GM18511 (cell line): Measurements from ENCODE around the gene GNB2.
A peak's percentile ranks its signal among the peaks of the same experiment; 100 is the strongest.
"Not testable (repeated sequence)": the region's sequence is repeated elsewhere in the genome, so short reads cannot be mapped to it uniquely, and the experiment has no call there.

Source experiments
- ATAC-seq: cut with Tn5 transposase; IDR thresholded peaks from one replicate; pipeline ENCODE4 v1.9.1; 2021; ENCODE audit warnings: mild to moderate bottlenecking, moderate library complexity; ENCODE audit not compliant: unreplicated experiment

GNB2 gene

DNA sequence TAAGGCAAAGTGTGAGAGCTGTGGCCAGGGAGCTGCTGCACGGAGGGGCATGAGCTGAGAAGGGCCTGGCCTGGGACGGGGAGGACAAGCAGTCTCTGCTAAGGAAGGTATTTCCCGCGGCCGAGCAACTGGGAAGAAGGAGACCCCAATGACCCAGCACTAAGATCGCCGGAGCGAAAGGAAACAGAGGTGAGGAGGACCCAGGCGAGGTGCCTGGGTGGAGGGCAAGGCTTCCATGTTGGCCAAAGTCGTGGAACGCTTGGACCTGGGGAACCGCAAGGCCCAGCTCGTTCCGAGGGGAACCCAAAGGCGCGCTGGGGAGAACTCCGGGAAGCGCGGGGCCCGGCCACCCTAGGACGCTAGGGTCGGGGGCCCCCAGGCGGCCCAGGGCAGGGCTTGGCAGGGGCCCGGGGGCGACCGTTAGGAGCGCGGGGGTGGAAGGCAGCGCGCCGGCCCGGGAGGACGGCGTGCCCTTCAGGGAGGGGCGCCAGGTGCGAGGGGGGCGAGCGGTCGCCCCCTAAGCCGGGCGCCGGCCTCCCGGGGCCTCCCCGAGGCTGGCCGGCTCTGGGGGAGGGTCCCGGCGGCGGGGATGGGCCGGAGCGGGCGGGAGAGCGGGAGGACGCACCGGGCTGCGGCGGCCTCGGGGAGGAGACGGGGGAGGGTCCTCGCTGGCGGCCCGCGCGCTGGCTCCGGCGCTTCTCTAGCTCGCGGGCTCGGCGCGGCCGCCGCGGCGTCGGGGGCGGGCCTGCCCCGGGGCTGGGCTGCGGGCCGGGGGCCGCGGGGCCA is 20.0 kb downstream of the GNB2 start:
- peak; percentile 20 for ATAC-seq

DNA sequence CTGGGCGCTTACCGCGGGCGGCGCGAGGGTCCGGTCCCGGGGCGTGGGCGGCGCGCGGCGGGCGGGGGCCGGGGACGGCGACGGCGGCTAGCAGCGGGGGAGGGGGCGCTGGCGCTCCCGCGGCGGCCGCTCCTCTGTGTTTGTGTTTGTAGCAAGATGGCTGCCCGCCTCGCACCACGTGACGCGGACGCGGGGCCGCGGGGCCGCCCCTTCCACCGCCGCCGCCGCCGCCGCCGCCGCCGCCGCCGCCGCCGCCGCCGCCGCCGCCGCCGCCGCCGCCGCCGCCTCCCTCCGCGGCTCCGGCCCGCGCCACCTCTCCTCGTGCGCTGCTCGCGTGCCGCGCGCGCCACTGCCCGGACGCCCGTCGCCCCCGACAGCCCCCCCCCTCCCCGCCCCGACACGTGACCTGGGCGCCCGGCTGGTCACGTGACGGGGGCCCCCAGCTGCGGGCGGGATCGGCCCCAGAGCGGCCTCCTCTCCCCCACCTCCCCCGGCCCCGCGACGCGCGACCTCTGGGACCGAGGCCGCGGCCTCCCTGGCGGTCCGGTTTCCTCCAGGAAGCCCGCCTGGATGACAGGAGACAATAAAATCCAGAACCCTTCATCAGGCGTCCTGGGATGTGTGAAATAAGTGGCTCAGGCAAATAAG is 20.7 kb downstream of the GNB2 start, which contains the start of gene GIGYF1:
Gene GIGYF1, minus strand, starts transcription at position 153 of the 648 bp plus-strand sequence. CDS start 6,012 bp downstream, outside the sequence.
- peak; percentile 48 for ATAC-seq

- ATAC-seq: no peak
Measured at GRCh38 chr7:100696123-100696521, 22.6 kb downstream of the GNB2 start.

DNA sequence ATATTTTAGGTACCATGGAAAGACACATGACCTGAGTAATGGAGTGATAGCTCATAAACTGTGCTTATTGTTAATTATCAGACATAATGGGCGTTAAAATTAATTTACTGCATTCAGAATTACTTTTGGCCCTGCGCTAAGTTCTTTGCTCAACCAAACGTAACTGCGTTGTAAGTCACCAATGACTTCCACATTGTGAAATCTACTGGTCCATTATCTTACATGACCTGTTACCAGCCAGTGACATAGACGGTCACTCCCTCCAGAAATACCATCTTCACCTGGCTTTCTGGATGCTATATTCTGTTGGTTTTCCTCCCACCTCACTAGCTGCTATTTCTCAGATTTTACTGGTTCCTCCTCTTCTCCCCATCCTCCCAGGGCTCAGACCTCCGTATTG is 25.5 kb downstream of the GNB2 start:
- no peak for ATAC-seq

DNA sequence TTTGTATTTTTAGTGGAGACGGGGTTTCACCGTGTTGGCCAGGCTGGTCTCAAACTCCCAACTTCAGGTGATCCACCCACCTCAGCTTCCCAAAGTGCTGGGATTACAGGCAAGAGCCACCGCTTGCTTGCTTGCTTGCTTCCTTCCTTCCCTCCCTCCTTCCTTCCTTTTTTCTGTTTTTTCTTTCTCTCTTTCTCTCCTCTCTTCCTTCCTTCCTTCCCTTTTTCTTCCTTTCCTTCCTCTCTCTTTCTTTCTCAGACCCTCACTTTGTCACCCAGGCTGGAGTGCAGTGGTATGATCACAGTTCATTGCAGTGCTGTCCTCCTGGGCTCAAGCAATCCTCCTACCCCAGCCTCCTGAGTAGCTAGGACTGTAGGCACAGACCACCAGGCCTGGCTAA is 27.5 kb downstream of the GNB2 start:
- ATAC-seq: not testable (repeated sequence)

GRCh38 chr7:100705320-100705752 is 31.8 kb downstream of the GNB2 start:
- peak; percentile 77 for ATAC-seq

GRCh38 chr7:100705753-100706671 is 32.5 kb downstream of the GNB2 start, which contains the start of gene POP7:
POP7 (plus strand) TSS chr7:100706121; CDS start chr7:100706831, 710 bp downstream.
- ATAC-seq: peak; percentile 90

- ATAC-seq: no peak
Measured at GRCh38 chr7:100706672-100707311, 33.3 kb downstream of the GNB2 start.

GRCh38 chr7:100708395-100708794 is 34.9 kb downstream of the GNB2 start:
- no peak for ATAC-seq

DNA sequence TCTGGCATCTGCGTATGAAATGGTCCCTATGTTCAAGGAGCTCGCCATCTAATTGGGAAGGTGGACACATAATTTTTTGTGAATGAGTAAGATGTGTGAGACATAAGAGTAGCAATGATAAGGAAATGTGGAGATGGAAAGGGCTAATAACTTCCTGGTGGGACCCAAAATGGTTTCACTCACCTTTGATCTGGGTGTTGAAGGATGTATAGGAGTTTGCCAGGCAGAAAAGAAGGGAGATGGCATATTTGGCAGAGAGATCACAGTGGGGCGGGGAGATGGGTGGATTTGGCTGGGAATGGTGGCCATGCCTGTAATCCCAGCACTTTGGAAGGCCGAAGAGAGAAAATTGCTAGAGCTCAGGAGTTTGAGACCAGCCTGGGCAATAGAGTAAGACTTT is 36.9 kb downstream of the GNB2 start:
- no peak for ATAC-seq

DNA sequence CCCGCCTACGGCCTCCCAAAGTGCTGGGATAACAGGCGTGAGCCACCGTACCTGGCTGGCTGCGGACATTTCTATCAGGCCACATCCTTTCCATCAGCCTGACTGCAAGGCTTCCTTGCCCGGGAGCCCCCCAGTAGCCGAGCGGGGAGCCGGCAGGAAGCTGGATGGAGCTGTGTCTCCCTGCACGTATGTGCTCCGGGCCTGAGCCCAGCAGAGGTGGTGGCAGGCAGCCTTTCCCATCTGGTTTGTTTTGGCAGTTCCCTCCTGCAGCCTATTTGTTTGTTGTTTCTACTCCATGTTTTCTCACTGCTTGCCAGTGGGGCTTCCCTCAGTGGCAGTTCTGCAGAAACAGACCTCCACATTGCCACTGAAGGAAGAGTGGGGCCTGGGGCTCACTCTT is 37.8 kb downstream of the GNB2 start:
- ATAC-seq: no peak

- no peak for ATAC-seq
Measured at GRCh38 chr7:100714725-100715124, 41.2 kb downstream of the GNB2 start.

DNA sequence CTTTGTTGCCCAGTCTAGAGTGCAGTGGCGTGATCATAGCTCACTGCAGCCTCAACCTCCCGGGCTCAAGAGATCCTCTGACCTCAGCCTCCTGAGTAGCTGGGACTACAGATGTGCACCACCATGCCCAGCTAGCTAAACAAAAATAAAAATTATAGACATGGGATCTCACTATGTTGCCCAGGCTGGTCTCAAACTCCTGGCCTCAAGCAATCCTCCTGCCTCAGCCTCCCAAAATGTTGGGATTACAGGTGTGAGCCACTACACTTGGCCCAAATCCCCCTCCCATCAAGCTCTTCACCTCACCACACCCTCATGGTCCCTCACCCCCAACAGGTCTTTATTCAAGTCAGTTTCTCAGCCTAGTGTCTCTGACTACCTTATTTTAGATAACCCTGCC is 43.5 kb downstream of the GNB2 start:
- not testable (repeated sequence) for ATAC-seq

- ATAC-seq: no peak
Measured at GRCh38 chr7:100719523-100720278, 46.2 kb downstream of the GNB2 start.

- ATAC-seq: no peak
Measured at GRCh38 chr7:100720279-100720670, 46.7 kb downstream of the GNB2 start, which contains the start of gene EPO. EPO (plus strand) TSS chr7:100720468; CDS start chr7:100720981, 513 bp downstream.

GRCh38 chr7:100720671-100721504 is 47.3 kb downstream of the GNB2 start:
- no peak for ATAC-seq

- no peak for ATAC-seq
Measured at GRCh38 chr7:100721505-100721812, 47.9 kb downstream of the GNB2 start.

DNA sequence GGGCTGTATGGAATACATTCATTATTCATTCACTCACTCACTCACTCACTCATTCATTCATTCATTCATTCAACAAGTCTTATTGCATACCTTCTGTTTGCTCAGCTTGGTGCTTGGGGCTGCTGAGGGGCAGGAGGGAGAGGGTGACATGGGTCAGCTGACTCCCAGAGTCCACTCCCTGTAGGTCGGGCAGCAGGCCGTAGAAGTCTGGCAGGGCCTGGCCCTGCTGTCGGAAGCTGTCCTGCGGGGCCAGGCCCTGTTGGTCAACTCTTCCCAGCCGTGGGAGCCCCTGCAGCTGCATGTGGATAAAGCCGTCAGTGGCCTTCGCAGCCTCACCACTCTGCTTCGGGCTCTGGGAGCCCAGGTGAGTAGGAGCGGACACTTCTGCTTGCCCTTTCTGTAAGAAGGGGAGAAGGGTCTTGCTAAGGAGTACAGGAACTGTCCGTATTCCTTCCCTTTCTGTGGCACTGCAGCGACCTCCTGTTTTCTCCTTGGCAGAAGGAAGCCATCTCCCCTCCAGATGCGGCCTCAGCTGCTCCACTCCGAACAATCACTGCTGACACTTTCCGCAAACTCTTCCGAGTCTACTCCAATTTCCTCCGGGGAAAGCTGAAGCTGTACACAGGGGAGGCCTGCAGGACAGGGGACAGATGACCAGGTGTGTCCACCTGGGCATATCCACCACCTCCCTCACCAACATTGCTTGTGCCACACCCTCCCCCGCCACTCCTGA is 49.1 kb downstream of the GNB2 start:
- no peak for ATAC-seq
